ENCODE results near the gene ARHGEF6. TPM values are rescaled to one million over a fixed set of nuclear protein-coding genes. Genes with fewer than 3 reads are reported as not detected.

The ARHGEF6 gene
- total RNA-seq, 1 donor from 2014 or later = 0.98 TPM

DNA sequence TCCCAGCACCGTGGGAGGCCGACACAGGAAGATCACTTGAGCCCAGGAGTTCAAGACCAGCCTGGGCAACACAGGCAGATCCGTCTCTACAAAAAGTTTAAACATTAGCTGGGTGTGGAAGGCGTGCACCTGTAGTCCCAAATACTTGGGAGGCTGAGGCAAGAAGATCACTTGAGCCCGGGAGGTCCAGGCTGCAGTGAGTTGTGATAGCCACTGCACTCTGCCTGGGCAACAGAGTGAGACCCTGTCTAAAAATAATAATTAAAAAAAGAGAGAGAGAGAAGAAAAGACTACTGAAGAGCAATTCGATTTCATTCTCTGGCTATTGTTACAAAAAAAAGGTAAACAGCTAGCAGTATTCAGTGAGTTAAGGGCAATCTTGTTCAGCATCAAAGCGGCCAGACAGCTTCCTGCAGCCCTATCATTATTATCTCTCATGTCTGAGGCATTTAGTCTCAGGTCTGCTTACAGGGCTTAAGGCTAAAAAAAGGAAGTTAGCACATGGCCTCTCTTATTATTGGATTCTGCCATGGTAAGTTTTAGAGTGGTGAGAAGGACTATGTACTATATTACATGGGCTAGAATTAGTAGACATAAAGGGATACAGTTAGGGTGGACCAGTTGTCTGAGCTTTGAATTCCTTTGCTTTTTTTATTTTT lies 37.9 kb downstream of the ARHGEF6 start:
- H3K27me3 Mint-ChIP-seq (ENCODE audit: low read depth) = no peaks in the 10 kb centered on the region

DNA sequence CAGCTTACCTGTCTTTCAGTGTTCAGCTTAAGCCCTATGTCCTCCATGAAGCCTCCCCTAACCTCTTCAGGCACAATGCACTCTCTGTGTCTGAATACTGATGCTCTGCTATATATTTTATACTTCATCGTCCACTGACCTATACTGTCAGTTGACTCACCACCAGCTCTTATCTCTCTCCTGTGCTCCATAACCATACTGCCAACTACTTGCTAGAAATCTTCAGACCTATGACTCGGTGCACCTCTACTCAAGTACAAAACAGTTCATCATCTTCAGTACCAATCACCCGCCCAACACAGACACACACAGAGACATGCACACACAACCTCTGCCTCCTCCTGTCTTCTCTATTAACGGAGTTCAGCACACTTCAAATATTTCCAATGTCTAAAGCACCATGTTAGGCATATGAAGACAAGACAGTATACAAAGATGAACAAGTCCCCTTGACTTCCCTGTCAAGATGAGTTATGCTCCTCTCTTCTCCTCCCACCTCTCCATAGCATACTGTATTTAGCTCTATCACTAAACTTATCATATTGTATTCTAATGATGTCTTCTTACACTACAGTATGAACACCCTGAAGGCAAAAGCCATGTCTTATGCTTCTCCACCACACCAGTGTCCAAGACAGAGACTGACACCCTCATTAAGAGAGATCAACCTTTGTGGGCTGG lies 42.5 kb downstream of the ARHGEF6 start:
- no peak overlapping the region for H3K4me3 Mint-ChIP-seq
- peaks cover 15% of the 10 kb centered on the region for H3K9me3 Mint-ChIP-seq
- H3K36me3 Mint-ChIP-seq = no peaks in the 10 kb centered on the region
- no peak overlapping the region for H3K27ac Mint-ChIP-seq
- DNase-seq (ENCODE audit: low spot score in 2 of 2, unreplicated experiment in 2 of 2) = no peak
- no peaks in the 10 kb centered on the region for H3K4me1 Mint-ChIP-seq
- H3K27me3 Mint-ChIP-seq (ENCODE audit: low read depth) = no peaks in the 10 kb centered on the region
- TF ChIP-seq, protein P1, sequence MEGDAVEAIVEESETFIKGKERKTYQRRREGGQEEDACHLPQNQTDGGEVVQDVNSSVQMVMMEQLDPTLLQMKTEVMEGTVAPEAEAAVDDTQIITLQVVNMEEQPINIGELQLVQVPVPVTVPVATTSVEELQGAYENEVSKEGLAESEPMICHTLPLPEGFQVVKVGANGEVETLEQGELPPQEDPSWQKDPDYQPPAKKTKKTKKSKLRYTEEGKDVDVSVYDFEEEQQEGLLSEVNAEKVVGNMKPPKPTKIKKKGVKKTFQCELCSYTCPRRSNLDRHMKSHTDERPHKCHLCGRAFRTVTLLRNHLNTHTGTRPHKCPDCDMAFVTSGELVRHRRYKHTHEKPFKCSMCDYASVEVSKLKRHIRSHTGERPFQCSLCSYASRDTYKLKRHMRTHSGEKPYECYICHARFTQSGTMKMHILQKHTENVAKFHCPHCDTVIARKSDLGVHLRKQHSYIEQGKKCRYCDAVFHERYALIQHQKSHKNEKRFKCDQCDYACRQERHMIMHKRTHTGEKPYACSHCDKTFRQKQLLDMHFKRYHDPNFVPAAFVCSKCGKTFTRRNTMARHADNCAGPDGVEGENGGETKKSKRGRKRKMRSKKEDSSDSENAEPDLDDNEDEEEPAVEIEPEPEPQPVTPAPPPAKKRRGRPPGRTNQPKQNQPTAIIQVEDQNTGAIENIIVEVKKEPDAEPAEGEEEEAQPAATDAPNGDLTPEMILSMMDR (IDR thresholded peaks at IDR 0.05; ENCODE audit: unreplicated experiment) = no peak

More for the DNA sequence above, 37.9 kb downstream of the ARHGEF6 start:
- no peak overlapping the region for H3K27ac Mint-ChIP-seq
- no peaks in the 10 kb centered on the region for H3K36me3 Mint-ChIP-seq
- DNase-seq (ENCODE audit: low spot score in 2 of 2, unreplicated experiment in 2 of 2) = no peak
- peaks cover 33% of the 10 kb centered on the region for H3K9me3 Mint-ChIP-seq
- no peak overlapping the region for H3K4me3 Mint-ChIP-seq
- TF ChIP-seq, protein P1 (IDR thresholded peaks at IDR 0.05; ENCODE audit: unreplicated experiment) = no peak
- no peaks in the 10 kb centered on the region for H3K4me1 Mint-ChIP-seq

GRCh38 chrX:136736690-136737089 lies 44.0 kb downstream of the ARHGEF6 start:
- Mint-ChIP-seq H3K9me3 (peaks cover 15% of the 10 kb centered on the region), H3K36me3 (no peaks in the 10 kb centered on the region), H3K4me3 (no peak overlapping the region), H3K27me3 (ENCODE audit: low read depth) (no peaks in the 10 kb centered on the region), H3K4me1 (no peaks in the 10 kb centered on the region), H3K27ac (no peak overlapping the region)
- DNase-seq (ENCODE audit: low spot score in 2 of 2, unreplicated experiment in 2 of 2) = no peak
- TF ChIP-seq, protein P1 (IDR thresholded peaks at IDR 0.05; ENCODE audit: unreplicated experiment) = no peak

- Mint-ChIP-seq H3K4me1 (no peaks in the 10 kb centered on the region), H3K9me3 (peaks cover 15% of the 10 kb centered on the region), H3K4me3 (no peak overlapping the region), H3K27ac (no peak overlapping the region), H3K36me3 (no peaks in the 10 kb centered on the region), H3K27me3 (ENCODE audit: low read depth) (no peaks in the 10 kb centered on the region)
- TF ChIP-seq, protein P1 (IDR thresholded peaks at IDR 0.05; ENCODE audit: unreplicated experiment) = no peak
- DNase-seq (ENCODE audit: low spot score in 2 of 2, unreplicated experiment in 2 of 2) = no peak
These were observed 45.1 kb downstream of the ARHGEF6 start for GRCh38 chrX:136735601-136736000.

- Mint-ChIP-seq H3K9me3 (peaks cover 4% of the 10 kb centered on the region), H3K27me3 (ENCODE audit: low read depth) (no peaks in the 10 kb centered on the region), H3K36me3 (no peaks in the 10 kb centered on the region), H3K4me1 (no peaks in the 10 kb centered on the region), H3K4me3 (no peak overlapping the region), H3K27ac (no peak overlapping the region)
- no peak for DNase-seq (ENCODE audit: low spot score in 2 of 2, unreplicated experiment in 2 of 2)
- TF ChIP-seq, protein P1 (IDR thresholded peaks at IDR 0.05; ENCODE audit: unreplicated experiment) = no peak
These were observed 47.1 kb downstream of the ARHGEF6 start for GRCh38 chrX:136733613-136734012.
